ENCODE measurements around the gene BTF3.

BTF3 gene

GRCh38 chr5:73513996-73514395 is 15.8 kb downstream of the BTF3 start:
- H3F3A ChIP-seq (ENCODE audit: insufficient read depth), result peaks cover 2% of the 10 kb centered on the region; the same call in 1 of the 2 replicates
- H3K9me3 ChIP-seq (ENCODE audit: insufficient read depth, low read length), result no peaks in the 10 kb centered on the region
- H3K27me3 ChIP-seq (ENCODE audit: low read length), result no peaks in the 10 kb centered on the region
- H3K9me2 ChIP-seq (replicated peaks; ENCODE audit: insufficient read depth, low read length), result no peaks in the 10 kb centered on the region
- H3K4me2 ChIP-seq (ENCODE audit: low read depth, low read length, poor library complexity, severe bottlenecking), result no peak overlapping the region
- H3K4me3 ChIP-seq (ENCODE audit: insufficient read depth, low read length, poor library complexity, severe bottlenecking), result no peak overlapping the region
- no peaks in the 10 kb centered on the region for H4K20me1 ChIP-seq (ENCODE audit: low read depth, low read length)
- no peak overlapping the region for H3K27ac ChIP-seq (ENCODE audit: low read depth, low read length)
- H3K36me3 ChIP-seq (ENCODE audit: low read length), result no peaks in the 10 kb centered on the region
- no peak for TF ChIP-seq CTCF (IDR thresholded peaks at IDR 0.05; ENCODE audit: insufficient read depth, low read length, poor library complexity, severe bottlenecking)
- TF ChIP-seq EZH2phosphoT487 (conservative IDR thresholded peaks at IDR 0.05; ENCODE audit: low read length), result no peak
- no peak overlapping the region for H3K9ac ChIP-seq (ENCODE audit: low read length)
- H3K79me2 ChIP-seq (ENCODE audit: insufficient read depth, low read length), result no peaks in the 10 kb centered on the region
- no peak overlapping the region for H2AFZ ChIP-seq (ENCODE audit: low read depth, low read length, severe bottlenecking)

GRCh38 chr5:73514418-73514817 is 16.2 kb downstream of the BTF3 start:
- Histone ChIP-seq H3K36me3 (ENCODE audit: low read length) (no peaks in the 10 kb centered on the region), H3K9ac (ENCODE audit: low read length) (no peak overlapping the region), H3K79me2 (ENCODE audit: insufficient read depth, low read length) (no peaks in the 10 kb centered on the region), H3K27me3 (ENCODE audit: low read length) (no peaks in the 10 kb centered on the region), H3F3A (ENCODE audit: insufficient read depth) (peaks cover 5% of the 10 kb centered on the region; the same call in 1 of the 2 replicates), H3K4me2 (ENCODE audit: low read depth, low read length, poor library complexity, severe bottlenecking) (no peak overlapping the region), H3K27ac (ENCODE audit: low read depth, low read length) (no peak overlapping the region), H3K9me2 (replicated peaks; ENCODE audit: insufficient read depth, low read length) (no peaks in the 10 kb centered on the region), H4K20me1 (ENCODE audit: low read depth, low read length) (no peaks in the 10 kb centered on the region), H3K9me3 (ENCODE audit: insufficient read depth, low read length) (no peaks in the 10 kb centered on the region), H3K4me3 (ENCODE audit: insufficient read depth, low read length, poor library complexity, severe bottlenecking) (no peak overlapping the region), H2AFZ (ENCODE audit: low read depth, low read length, severe bottlenecking) (no peak overlapping the region)
- TF ChIP-seq CTCF (IDR thresholded peaks at IDR 0.05; ENCODE audit: insufficient read depth, low read length, poor library complexity, severe bottlenecking) (no peak), EZH2phosphoT487 (conservative IDR thresholded peaks at IDR 0.05; ENCODE audit: low read length) (no peak)

GRCh38 chr5:73515232-73515631 is 17.0 kb downstream of the BTF3 start:
- H3K9ac ChIP-seq (ENCODE audit: low read length), result no peak overlapping the region
- no peak overlapping the region for H3K4me3 ChIP-seq (ENCODE audit: insufficient read depth, low read length, poor library complexity, severe bottlenecking)
- H4K20me1 ChIP-seq (ENCODE audit: low read depth, low read length), result no peaks in the 10 kb centered on the region
- H3K27ac ChIP-seq (ENCODE audit: low read depth, low read length), result no peak overlapping the region
- H3K36me3 ChIP-seq (ENCODE audit: low read length), result no peaks in the 10 kb centered on the region
- H2AFZ ChIP-seq (ENCODE audit: low read depth, low read length, severe bottlenecking), result no peak overlapping the region
- H3K79me2 ChIP-seq (ENCODE audit: insufficient read depth, low read length), result no peaks in the 10 kb centered on the region
- H3K9me2 ChIP-seq (replicated peaks; ENCODE audit: insufficient read depth, low read length), result no peaks in the 10 kb centered on the region
- peaks cover 5% of the 10 kb centered on the region; the same call in 1 of the 2 replicates for H3F3A ChIP-seq (ENCODE audit: insufficient read depth)
- no peak overlapping the region for H3K4me2 ChIP-seq (ENCODE audit: low read depth, low read length, poor library complexity, severe bottlenecking)
- H3K9me3 ChIP-seq (ENCODE audit: insufficient read depth, low read length), result no peaks in the 10 kb centered on the region
- TF ChIP-seq EZH2phosphoT487 (conservative IDR thresholded peaks at IDR 0.05; ENCODE audit: low read length) (no peak), CTCF (IDR thresholded peaks at IDR 0.05; ENCODE audit: insufficient read depth, low read length, poor library complexity, severe bottlenecking) (no peak)
- no peaks in the 10 kb centered on the region for H3K27me3 ChIP-seq (ENCODE audit: low read length)

All from SU-DHL-6 (cell line).